COR-L47 (cell line): ENCODE results near the gene MAP3K7.

Experiments used
- DNase-seq: peaks from one replicate; lab custom pipeline; 2025; lab: John Stamatoyannopoulos, UW

Gene MAP3K7

DNA sequence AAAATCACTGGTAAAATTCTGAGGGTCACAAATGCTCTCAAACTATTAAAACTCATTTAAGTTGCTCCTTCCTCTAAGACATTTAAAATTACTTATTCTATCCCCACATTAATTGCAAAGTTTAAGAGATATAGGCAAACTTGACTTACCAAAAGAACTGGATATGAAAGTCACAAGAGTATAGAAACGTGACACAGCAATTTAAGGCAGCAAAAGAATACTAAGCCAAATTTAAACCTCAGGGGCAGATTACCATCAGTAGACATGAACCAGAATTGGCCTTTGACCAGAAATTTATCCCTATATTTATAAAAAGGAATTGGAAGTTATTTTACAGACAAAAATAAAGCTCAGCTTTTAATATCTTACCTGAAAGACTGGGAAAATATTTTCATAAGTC, 56.0 kb downstream of the MAP3K7 start:
- no peak for DNase-seq

DNA sequence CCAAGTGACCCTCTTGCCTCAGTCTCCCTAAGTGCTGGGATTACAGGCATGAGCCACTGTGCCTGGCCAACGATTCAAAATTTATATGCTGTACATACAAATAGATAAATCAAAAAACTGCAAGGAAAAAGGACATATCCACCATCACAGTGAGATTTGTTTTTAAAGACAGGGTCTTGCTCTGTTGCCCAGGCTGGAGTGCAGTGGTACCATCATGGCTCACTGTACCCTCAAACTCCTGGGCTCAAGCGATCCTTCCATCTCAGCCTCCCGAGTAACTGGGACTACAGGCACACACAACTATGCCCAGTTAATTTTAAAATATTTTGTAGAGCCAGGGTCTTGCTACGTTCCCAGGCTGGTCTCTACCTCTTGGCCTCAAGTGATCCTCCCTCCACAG, 61.5 kb downstream of the MAP3K7 start:
- no peak for DNase-seq

DNA sequence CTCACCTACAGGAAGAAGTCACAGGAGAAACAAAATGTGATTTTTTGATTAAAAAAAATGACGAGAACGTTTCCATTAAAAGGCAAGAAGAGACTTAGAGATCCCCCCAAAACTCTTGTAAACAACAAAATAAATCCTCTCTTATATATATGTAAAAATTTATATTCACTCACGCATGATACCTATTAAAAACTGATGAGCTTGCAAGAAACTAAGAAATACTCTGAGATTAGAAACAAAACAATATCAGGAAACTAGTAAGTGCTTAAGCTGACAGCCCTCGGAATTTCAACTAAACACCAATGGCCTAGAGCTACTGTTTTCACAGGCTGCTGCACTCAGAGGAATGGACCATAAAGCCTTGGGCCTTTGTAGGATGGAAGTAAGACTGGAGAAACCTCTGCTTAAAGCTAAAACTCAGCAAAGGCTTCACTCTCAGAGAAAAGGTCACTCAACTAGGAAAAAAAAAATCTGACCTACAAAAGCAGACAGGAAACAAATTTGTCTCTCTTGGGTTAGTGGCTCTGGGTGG, 63.0 kb downstream of the MAP3K7 start:
- DNase-seq: no peak

DNA sequence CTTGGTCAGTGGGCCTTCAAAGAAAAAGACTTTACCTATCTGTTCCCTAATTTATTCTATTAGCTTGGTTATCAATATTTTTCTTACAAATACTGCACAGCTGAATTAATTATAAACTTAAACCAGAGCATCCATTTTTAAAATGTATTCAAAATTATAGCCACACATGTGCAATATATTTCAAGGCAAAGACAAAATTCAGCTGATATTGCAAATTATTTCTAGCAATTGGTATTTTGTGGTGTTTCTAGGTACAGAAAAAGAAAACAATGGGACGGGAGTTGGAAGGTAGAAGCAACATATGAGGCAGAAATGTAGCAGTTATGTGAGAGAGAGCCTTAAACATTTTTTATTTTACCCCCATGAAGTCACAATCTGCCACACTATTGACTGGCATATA, 64.9 kb downstream of the MAP3K7 start:
- DNase-seq: no peak

DNA sequence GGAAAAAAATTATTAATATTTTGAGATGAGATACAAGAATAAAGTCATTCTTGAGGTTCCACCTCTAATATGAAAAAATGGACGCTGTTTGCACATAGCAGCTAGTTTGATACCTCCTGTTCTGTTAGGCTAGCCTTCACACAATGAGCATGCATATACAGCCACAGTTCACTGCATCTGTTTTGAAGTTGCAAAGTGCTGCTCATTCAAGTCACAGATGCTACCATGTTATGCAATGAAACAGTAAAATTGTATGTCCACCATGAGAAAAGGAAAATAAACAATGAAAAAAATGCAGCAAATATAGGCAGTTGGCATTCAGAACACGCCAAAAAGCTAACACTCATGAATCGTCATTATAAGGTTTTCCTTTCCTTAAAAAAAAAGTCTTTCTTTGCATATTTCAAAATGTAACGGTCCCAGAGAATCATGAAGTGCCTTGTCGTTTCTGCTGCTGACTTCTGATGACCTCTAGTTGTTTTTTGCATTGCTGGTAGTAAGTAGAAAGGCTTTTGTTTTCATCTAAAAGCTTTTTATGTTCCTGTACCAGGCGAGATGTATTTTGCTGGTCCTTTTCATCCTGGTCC, 70.7 kb downstream of the MAP3K7 start:
- no peak for DNase-seq

DNA sequence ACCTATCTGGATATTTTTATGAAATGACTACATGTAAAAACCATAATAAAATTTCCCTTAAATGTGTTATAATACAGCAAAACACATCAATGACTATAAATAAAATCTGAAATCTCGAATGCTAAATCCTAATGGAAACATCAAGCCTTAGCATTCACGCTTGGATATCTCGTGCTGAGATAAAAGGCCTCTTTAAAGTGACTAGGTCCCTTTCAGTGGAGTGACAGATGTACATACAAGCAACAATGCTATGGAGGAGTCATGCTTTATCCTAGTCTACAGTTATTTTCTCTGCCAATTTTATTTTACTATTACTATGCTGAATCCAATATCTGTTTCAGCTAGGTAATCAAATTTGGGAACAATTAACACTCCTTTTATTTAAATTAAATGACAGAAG, 72.4 kb downstream of the MAP3K7 start:
- no peak for DNase-seq

DNA sequence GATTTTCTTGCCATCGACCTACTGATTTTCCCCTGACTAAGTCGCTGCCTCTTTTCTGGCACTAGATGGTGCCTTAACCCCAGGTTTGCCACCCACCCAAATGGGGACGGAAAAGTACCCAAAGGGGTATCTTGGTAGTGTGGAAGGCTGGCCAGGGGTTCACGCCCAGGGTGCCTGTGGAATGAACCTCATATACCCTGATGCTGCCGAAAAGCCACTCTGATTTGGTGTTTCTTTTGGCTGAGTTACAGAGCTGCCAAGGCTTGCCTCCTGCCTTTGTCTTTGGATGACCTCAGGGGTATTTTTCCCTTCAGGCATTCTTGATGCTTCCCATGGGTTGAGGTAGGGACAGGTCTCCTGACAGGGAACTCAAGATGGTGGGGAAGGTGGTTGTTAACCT, 78.1 kb downstream of the MAP3K7 start:
- no peak for DNase-seq

DNA sequence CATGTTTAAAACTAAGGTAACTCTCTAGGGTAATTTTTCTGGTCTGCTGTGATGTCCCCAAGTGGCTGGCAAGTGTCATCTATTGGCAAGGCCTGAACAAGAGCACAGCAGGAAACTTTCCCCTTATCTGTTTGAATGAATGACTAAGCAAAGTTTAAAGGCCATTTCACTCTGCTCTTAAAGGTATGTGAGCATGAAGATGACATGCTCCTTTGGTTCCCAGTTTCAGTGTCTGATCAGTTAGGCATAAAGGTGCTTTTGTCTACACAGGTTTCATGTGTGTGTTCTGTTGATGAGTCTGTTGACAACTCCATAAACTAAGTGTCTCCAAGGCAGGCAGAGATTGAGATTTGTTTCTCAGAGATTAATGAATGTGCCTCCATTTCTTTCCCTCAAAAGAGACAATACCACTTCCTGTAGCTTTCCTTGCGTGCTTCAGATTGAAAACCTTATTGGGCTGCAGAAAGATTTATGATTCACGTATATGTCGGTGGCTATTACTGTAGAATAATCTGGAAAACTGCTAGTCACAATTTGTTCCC, 83.9 kb downstream of the MAP3K7 start:
- no peak for DNase-seq

DNA sequence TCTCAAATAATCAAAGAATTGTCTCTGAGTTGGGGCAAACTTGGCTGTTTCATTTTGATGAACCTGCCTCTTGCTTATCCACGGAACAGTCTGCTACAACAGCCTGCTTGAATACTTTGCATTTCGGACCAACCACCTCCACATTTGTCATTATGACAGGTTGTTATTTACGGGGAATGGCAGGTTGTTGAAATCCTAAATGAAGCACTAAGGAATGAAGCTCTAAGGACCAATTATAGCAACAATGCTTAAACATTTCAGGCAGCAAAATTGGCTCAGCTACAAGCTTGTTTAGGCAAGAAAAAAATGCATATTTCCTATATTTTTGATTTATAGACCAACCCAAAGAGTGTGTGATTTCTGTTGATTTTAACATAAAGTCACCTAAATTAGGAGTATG, 84.5 kb downstream of the MAP3K7 start:
- no peak for DNase-seq

DNA sequence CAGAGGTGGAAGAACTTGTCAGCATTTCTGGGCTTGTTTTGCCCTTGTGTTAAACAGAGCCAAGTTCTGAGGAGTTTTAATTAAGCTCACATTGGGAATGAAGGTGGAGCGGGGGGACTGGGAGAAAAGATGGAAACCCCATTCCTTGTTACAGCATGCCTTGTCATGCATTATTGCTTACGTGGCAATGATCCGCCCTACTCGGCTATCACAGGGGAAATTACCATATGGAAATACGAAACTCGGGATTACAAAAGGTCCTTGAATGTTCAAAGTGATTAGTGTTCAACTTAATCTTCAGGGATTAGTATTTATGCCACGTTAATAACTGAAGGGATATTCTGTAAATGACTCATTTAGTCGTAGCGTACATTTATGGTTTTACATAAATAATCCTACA, 86.4 kb downstream of the MAP3K7 start:
- DNase-seq: no peak

DNA sequence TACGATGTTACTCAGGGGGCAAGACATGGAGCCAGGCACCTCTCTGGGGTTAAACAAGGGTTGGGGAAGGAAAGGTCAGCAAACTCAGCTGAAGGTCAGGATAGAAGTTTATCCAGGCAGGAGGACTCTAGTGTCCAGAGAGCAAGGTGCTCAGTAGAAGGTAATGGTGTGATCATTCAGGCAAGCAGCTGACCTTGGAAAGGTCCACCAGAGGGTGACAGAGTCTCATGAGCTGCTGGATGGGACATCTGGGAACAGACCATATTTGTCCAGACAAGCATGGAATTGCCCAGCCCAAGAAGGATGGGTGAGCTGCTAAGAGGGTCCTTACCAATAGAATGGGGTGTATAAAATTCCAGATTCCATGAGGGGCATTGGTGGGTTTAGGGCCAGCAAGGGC, 89.5 kb downstream of the MAP3K7 start:
- no peak for DNase-seq

DNA sequence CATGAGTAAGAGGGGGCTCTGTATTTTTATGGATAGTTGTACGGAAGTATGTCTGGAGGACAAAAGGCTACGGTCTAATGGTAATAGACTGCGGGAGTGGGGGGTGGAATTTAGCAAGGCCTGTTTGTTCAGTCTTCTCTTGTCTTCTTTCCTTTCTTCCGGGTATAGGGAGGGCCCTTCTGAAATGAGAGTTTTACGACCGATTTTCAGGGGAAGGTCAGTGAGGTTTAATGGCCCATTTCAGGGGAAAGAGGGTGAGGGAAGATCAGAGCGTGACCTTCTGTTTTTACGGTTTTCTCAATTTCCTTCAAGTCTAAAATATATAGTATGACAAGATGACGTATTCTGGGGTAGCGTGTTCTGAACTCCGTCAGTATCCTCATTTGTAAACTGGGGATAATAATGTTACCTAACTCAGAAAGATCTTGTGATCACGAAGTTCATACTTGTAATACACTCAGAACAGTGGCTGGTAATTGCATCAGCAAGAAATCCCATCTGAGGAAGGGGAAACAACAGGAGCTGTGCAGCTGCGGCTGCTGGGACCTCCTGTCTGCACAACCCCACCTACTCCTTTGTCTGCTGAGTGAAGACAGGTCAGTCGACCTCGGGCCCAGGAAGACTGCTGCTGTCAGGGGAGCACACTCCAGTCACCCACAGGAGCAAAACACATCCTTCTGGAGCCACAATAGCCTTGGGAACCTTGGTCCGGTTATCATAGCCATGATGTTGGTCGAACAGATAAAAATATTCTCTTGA, 90.4 kb downstream of the MAP3K7 start:
- no peak for DNase-seq

DNA sequence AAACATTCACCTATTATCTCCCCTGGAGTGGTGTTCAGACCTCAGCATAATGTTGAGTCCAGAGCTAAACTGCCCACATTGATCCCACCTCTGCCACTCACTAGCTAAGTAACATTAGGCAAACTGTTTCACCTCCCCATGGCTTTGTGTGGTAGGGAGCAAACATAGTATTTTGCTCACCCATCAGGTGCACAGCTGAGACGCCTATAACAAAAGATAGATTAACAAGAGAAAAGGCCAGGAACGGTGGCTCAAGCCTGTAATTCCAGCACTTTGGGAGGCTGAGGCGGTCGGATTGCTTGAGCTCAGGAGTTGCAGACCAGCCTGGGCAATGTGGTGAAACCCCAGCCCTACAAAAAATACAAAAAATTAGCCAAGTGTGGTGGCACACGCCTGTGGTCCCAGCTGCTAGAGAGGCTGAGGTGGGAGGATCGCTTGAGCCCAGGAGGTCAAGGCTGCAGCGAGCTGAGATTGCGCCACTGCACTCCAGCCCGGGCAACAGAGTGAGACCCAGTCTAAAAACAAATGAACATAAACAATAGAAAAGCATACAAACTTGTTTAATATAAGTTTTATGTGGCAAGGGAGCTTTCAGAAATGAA, 91.6 kb downstream of the MAP3K7 start:
- no peak for DNase-seq

DNA sequence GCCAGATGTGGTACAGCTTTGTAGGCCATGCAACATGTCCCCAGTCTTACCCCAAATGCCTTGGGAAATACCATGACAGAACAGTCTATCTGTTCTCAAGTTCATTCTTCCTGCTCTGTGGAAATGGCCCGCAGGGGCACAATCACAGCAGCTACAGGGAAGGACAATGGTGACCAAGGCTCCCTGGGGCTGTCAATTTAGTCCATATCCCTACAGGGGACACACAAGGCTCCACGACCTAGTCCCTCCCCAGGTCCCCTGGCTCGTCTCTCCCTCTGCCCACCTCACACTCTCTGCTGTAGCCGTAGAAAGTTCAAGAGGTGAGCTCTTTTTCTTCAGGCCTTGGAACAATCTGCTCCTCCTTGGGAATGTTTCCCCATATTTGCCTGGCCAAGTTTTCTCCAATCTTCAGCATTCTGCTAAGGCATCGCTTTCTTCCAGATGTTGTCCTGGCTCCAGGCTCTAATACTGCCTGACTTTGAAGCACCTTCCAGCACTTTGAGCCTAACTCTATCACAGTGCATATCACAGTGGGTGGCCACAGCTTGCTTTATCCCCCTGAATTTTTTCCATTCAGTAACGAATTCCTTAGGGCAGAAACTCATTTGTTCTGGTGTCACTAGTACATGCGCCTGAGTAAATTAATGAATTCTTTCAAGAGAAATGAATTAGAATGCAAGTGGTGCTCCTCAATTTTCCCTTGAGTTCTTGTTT, 92.6 kb downstream of the MAP3K7 start:
- DNase-seq: no peak

DNA sequence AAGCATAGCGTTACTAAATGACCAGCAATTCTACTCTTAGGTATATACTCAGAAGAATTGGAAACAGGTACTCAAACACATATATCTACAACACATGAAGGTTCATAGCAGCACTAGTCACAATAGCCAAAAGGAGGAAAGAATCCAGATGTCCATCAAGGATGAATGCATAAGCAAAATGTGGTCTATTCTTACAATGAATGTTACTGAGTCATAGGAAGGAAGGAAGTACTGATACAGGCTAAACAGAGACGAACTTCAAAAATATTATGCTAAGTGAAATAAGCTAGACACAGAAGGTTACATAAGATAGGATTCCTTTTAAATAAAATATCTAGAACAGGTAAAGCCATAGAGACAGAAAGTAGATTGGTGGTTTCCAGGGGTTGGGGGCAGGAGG, 93.5 kb downstream of the MAP3K7 start:
- DNase-seq: no peak

DNA sequence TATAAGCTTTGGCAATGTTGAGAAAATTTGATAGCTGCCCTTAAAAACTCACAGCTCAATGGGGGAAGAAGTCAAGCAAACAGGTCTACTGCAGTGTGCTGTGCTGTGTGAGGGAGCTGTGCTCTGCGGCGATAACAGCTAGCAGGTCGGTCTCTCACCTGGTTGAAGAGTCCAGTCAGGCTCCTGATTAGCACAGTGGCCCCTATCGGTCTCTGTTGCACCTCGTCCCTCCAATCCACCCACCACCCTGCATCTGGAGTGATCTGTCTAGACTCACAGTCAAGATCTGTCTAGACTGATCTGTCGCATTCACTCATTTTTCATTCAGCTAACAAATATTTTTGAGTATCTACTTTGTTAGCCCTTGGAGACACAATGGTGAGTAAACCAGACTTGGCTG, 94.1 kb downstream of the MAP3K7 start:
- no peak for DNase-seq

DNA sequence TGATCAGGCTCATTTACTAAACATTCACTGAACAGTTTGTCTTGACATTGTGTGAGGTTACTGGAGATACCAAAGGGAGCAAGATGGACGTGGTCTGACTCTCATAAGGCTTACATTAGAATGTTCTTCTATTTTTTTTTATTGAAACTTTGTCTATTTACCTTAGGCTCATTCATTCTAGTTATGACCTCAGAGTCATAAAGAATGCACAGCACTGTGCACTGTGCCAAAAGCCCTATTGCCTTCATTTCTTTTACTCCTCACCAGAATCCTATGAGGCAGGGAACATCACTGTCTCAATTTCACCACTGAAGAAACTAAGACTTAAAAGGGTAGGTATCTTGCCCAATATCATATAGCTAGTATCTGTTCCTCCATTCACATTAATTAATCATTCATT, 94.5 kb downstream of the MAP3K7 start:
- DNase-seq: no peak

DNA sequence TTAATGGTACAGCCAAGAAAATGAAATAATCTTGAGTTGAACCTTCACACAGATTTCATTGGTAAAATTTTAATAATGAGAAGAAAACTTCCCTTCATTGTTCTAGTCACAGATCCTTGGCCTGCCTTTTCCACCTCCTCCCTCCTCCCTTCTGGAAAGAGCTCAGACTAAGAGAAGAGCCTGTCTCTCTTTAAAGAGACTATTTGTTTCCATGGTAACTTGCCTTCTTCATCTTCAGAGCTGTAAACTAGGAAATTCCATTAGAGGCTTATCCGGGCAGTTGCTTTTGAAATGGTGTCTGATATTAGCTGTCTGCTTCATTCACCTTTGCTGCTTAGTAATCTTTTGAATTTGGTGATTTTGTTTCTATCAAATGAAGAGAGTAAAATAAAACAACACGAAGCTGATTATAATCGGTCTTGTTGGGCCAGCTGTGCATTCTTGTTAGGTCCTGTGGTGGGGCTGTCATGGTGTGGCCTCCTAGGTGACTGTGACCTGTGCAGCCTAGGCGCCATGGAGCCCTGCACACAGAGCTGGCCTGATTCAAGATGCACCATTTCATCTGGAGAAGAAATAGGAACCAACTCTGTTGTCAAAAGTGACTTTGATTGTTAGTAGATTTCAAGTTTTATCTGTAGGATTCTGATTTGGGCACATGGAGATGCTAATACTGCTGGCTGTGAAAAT, 96.7 kb downstream of the MAP3K7 start:
- DNase-seq: no peak

DNA sequence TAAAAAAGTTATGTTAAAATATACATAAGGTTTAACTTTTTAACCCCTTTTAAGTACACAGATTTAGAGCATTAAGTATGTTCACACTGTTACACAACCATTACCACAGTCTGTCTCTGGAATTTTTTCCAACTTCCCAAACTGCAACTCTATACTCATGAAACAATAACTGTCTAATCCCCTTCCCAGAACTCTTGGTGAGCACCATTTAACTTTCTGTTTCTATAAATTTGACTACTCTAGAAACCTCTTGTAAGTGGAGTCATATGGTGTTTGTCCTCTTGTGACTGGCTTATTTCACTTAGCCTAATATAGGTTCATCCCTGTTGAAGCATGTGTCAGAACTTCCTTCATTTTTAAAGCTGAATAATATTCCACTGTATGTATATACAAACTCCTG, 98.1 kb downstream of the MAP3K7 start:
- no peak for DNase-seq

DNA sequence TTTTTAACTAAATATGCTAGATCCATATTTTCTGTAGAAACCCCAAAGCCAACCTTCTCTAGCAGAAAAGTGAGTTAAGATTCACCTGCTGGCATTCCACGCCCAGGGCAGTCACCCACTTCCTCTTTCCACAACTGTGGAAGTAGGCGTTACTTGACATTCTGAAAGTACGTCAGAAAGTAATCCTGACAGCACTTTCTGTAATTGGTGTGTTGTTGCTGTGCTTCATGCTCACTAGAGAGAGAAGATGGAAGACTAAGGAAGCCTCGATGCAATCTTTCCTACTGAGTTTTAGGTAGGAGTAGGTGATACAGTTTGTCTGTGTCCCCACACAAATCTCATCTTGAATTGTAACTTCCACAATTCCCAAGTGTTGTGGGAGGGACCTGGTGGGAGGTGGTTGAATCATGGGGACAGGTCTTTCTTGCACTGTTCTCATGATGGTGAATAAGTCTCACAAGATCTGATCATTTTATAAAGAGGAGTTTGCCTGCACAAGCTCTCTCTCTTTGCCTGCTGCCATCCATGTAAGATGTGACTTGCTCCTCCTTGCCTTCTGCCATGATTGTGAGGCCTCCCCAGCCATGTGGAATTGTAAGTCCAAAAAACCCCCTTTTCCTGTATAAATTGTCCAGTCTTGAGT, 101.1 kb downstream of the MAP3K7 start:
- DNase-seq: no peak

DNA sequence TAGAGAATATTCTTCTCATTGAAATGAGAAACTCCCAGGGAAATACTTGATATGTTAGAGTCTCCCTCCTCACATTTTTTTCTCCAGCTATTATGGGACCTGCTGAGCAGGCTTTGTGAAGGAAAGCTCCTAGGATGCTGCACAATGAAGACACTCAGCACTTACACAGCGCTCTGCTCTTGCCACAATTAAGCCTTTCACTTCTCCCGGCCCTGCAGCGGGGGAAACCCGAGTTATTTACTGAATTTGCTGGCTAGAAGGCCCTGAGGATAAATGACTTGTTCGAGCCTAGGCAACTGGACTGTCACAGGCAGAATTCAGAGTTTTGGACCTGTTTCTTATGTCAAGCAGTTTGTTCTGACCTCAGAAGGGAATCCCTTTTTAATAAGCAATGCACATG, 102.0 kb downstream of the MAP3K7 start:
- no peak for DNase-seq
